HepG2 (cell line): ENCODE results near the gene CFAP43. TPM values are rescaled to one million over a fixed set of nuclear protein-coding genes. Genes with fewer than 3 reads are reported as not detected.
A peak's percentile ranks its signal among the peaks of the same experiment; 100 is the strongest.

Source experiments
- ARNT ChIP-seq: fragments of 450-650 bp; IDR thresholded peaks from 2 replicates; pipeline ENCODE4 v1.6.1; 2017
- DDIT3 ChIP-seq: sonication (generic); formaldehyde crosslinking; IDR thresholded peaks from 2 replicates; pipeline ENCODE4 v1.4.0; 2020; ENCODE audit warnings: mild to moderate bottlenecking, missing genetic modification reagents
- HNF1A ChIP-seq, 2 experiments: sonication (generic) in 1 of 2; formaldehyde crosslinking in 1 of 2; IDR thresholded peaks; 2 replicates each; pipeline versions ENCODE4 v1.4.0 to v1.6.1; 2016 to 2020; ENCODE audit warnings: borderline replicate concordance in 1 of 2, low read depth in 1 of 2, mild to moderate bottlenecking in 1 of 2, missing genetic modification reagents in 1 of 2
- KLF13 ChIP-seq: sonication (generic); formaldehyde crosslinking; IDR thresholded peaks from 2 replicates; pipeline ENCODE4 v1.4.0; 2020; ENCODE audit warnings: mild to moderate bottlenecking, missing genetic modification reagents
- MXD4 ChIP-seq: IDR thresholded peaks from 2 replicates; pipeline ENCODE4 v1.6.1; 2016; ENCODE audit warnings: mild to moderate bottlenecking, missing biosample characterization, missing genetic modification reagents
- PAXIP1 ChIP-seq: sonication (generic); formaldehyde crosslinking; conservative IDR thresholded peaks from 2 replicates; pipeline ENCODE4 v1.4.0; 2020; ENCODE audit warnings: mild to moderate bottlenecking, missing genetic modification reagents, moderate library complexity
- REXO4 ChIP-seq: sonication (generic); formaldehyde crosslinking; IDR thresholded peaks from 2 replicates; pipeline ENCODE4 v1.8.0; 2022; ENCODE audit warnings: missing genetic modification reagents, mild to moderate bottlenecking, borderline replicate concordance
- SNAPC4 ChIP-seq: sonication (generic); formaldehyde crosslinking; IDR thresholded peaks from 2 replicates; pipeline ENCODE4 v1.4.0; 2020; ENCODE audit warnings: mild to moderate bottlenecking, missing genetic modification reagents
- ZFP36L2 ChIP-seq: sonication (generic); formaldehyde crosslinking; IDR thresholded peaks from 2 replicates; pipeline ENCODE4 v1.4.0; 2020; ENCODE audit warnings: missing genetic modification reagents
- ZMYM4 ChIP-seq: sonication (generic); formaldehyde crosslinking; IDR thresholded peaks from 2 replicates; pipeline ENCODE4 v1.8.1; 2023; ENCODE audit warnings: mild to moderate bottlenecking, missing genetic modification reagents
- ZNF225 ChIP-seq: sonication (generic); formaldehyde crosslinking; IDR thresholded peaks from 2 replicates; pipeline ENCODE4 v1.4.0; 2020; ENCODE audit warnings: mild to moderate bottlenecking, missing genetic modification reagents
- ZUFSP ChIP-seq: sonication (generic); formaldehyde crosslinking; IDR thresholded peaks from 2 replicates; pipeline ENCODE4 v1.9.0; 2021; ENCODE audit warnings: missing genetic modification reagents, mild to moderate bottlenecking, borderline replicate concordance
- polyA plus RNA-seq, 8 experiments: library from polyadenylated mRNA; depleted of rRNA in 3 of 8; stranded (reverse) in 7 of 8; unstranded in 1 of 8; fragments of >200 nt; fragmentation: Illumina TruSeq in 4 of 8; extraction: Trizol in 4 of 8; gene quantifications; 2 replicates each; pipeline versions ENCODE4 v1.2.1 to v1.2.3, GENCODE V29; 2011 to 2016; ENCODE audit warnings: low read depth in 4 of 8, missing spikeins in 1 of 8, mixed read lengths in 1 of 8; ENCODE audit not compliant: insufficient read depth in 1 of 8
- total RNA-seq, 5 experiments: library from RNA; depleted of rRNA; stranded (reverse); fragments of >200 nt; fragmentation: Illumina TruSeq; extraction: Trizol; gene quantifications; 2 replicates each; pipeline ENCODE4 v1.2.3, GENCODE V29; 2016; ENCODE audit warnings: low read depth in 1 of 5

CFAP43 gene
- total and polyA plus RNA-seq, 2 of the 13 experiments (the other 11 are each of a cell fraction or from before 2014, with no cell fraction given) = 0.24 to 0.38 TPM

GRCh38 chr10:104121485-104122224, 110.5 kb downstream of the CFAP43 start, which contains the start of gene SFR1 (continued):
- TF ChIP-seq HNF1A (IDR thresholded peaks at IDR 0.05; ENCODE audit: low read depth) (no peak), HNF1A (CRISPR knock-in tag; IDR thresholded peaks at IDR 0.05; ENCODE audit: borderline replicate concordance) (no peak; the same call in 1 of the 2 replicates), ZFP36L2 (CRISPR knock-in tag) (no peak), REXO4 (CRISPR knock-in tag) (no peak), PAXIP1 (CRISPR knock-in tag) (peak; percentile 17; the same call in 1 of the 2 replicates), ZNF225 (CRISPR knock-in tag) (0 out of 2 replicates have a peak, but pooled peaks have one; percentile 48), ARNT (no peak), MXD4 (CRISPR knock-in tag) (peak; percentile 44; the same call in 1 of the 2 replicates), ZMYM4 (CRISPR knock-in tag) (peak; percentile 93), SNAPC4 (CRISPR knock-in tag) (0 out of 2 replicates have a peak, but pooled peaks have one; percentile 69), DDIT3 (no peak), KLF13 (0 out of 2 replicates have a peak, but pooled peaks have one; percentile 17), ZUFSP (no peak)
